SW 1271 (cell line): Measurements from ENCODE around the gene TENM4.

Experiments used
- DNase-seq, 2 experiments: peaks; one replicate each; lab custom pipeline; 2025; lab: John Stamatoyannopoulos, UW

Gene TENM4

DNA sequence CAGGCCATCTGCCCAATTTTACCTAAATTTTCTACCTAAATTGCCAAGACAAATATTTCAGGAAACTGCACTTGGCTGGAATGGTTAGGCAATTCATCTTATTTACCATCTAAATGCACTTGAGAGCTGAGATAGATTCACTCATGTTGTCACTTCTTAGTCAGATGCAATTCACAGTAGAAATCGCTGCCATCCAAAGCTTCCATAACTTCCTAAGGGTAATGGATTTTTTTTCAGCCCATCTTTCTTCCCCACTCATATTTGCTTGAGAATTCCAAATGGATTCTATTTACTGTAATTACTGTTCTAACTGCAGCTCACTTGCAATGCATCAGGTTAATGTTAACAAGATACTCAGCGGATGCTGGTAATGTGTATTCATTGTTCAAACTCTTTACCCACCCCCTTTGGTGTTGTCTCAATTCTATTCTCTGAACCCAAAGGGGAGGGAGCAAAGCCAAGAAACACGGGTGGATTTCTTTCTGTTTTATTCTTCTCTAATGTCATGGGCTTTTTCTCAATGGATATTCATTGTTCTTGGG, 96.0 kb downstream of the TENM4 start:
- DNase-seq: no peak

DNA sequence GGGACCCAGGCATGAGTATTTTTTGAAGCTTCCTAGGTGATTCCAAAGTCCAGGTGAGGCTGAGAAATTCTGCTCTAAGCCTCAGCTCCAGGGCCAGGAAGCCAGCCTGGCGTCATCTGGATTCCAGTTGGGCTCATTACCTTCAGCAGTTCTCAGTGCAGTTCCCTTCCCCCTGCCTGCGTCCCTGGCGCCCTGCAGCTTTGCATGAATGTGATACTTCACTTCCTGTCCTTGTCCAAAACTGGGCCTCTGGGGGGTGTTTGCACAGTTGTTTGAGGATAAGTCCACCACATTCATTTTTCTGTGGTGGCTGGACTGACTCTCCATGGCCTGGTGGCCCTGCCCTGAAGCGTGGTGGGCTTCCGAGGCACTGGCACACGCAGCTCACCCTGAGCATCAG, 98.1 kb downstream of the TENM4 start:
- DNase-seq: no peak

DNA sequence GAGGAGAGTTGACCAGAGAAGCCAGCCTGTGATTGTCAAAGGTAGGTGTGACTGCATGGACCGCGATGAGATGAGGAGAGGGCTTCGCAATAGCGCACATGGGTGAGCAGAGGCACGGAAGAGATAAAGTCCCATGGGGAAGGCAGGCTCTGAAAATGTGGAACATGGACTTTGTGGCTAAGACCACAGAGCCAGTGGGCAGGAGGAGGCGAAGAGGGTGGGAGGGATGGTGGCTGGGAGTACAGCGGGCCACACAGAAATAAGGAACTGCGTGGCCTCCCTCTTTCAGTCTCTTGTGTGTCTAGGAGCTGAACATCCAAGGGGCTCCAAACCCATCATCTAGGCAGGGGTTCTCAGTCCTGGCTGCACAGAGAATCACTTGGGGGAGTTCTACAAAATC, 98.6 kb downstream of the TENM4 start:
- no peak for DNase-seq

DNA sequence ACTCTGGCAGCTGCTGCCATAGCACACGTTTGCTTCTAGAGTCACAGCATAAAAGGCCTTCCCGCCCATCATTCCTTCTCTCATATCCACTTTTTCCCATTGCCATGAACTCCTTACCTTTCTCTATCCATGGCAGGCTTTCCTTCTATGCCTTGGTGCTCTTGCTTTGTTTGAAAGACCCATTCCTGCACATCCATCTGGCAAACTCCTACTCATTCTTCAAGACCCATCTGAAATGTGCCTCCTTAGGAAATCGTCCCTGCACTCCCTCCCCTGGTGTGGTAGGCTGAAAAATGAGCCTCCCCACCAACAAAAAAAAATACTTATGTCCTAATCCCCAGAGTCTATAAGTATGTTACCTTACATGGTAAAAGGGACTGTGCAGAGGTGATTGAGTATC, 100.3 kb downstream of the TENM4 start:
- no peak for DNase-seq

DNA sequence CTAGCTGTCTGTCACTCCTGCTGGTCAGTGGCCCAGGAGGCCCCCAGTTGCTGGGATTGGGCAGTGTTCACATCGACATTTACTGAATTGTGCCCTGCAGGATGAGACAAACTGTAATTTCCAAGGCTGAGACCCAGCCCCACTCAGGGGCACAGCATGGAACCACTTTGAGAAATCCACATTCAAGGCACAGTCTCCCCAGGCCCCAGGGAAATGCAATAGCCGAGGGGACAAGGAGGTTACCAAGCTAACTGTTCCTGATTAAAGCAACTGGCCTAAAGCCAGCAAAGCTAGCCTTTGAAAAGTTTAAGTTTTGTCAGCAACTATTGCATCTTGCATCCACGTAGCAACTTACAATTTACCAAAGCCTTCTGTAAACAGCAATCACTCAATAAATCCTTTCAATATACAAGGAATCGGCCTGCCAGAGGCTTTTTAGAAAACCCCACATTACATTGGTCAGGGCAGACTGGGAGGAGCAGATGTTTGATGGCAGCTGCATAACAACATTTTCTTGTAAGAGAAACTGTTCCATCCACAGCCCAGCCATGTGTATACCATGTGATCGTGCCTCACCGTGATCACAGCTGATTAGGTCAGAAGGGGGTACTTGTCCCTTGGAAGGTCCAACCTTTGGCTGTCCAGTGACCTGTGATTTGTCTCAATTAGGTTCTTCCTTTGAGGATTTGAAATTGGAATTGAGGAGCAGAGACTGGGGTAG, 103.9 kb downstream of the TENM4 start:
- no peak for DNase-seq

DNA sequence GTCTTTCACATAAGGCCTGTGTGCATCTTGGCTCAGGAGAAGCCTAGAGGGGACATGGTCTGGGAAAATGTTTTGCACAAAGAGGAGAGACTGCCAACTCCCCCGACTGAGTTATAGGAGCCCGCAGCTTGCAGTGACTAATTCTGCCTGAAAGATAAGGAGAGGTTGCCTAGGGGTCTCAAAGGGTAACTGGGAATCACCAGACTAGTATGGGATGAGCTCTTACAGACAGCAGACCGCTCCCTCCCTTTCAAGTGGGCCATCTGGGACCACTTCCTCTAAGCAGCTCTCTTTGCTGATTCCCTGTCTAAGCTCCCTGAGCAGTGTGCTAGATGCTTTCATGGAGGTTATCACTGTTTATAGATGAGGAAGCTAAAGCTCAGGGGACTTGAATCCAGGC, 105.1 kb downstream of the TENM4 start:
- DNase-seq: no peak

DNA sequence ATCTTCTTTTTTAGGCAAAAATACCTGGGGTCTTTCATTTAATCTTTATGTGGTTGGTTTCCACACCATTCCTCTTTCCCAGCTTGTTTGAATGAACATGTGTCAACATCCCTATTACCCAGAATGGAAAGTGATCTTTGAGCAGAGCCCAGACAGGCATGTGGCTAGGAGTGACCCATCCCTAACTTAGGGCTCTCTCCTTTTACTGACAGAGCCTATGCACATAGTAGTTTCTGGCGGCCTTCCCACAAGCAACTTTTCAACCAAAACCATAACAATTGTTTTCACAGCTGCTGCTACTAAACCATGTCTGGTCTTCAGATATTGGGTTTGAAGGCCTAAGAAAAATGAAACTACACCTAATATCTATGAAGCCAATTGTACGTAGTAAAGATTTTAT, 107.5 kb downstream of the TENM4 start:
- no peak for DNase-seq

DNA sequence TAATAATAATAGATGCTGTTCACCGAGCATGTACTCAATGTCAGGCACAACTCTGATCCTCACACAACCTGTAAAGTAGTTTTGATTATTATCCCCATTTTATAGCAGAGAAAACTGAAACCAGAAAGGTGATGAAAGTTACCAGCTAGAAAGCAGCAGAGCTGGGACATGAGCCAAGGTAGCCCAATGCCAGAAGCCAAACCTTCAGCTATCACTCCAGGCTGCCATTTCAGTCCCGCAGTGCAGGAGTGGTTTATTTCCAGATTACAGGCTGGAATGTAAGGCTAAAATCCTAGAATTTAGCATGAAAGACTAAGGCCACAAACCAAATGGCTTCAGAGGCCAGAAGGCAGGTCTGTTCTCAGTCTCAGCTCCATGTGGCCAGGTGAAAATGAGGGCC, 108.8 kb downstream of the TENM4 start:
- DNase-seq: no peak

DNA sequence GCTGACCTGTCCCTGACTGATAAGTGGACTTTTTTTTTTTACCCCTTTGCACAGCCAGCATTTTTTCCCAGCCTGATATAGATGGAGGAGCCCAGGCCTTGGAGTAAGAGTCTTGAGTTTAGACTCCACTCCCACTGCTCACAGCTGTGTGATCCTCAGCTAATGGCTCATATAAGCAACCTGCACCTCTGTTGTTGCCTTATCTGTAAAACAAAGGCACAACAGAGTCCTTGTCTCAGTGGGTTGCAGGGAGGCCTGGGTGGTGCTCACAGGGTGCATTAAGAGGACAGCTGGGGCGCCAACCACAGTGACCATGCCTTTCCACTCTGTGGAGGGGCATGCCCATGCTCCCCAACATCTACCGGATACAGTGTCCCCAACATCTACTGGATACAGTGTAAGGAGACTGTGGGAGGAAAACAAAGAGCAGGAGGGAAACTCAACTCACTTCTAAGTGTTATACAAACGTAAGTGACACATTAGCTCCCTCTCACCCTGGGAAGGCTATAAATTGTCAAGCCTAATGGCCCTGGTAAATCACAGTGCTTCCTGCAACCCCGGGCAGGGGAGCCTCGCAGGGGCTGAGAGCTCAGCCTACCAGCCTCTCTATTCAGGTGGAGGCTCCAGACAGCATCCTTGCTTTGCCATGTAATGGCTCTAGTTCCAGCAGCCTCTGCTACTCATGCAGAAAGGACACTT, 109.5 kb downstream of the TENM4 start:
- DNase-seq: no peak

DNA sequence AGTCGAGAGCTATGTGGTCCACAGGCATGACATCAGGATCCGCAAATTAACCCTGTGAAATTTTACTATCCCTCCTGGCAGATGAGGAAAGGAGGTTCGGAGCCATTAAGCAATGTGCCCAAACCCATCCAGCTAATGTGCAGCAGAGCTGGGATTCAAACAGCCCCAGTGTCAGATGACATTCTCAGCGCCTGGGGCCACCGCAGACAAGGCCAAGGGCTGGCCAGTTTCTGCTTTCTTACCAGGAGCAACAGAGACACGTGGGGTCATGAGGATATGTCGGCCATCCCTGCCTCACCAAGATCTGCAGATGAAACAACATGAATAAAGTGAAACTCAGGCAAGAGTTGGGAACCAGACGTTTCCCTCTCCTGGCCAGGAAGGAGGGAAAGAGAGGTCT, 110.2 kb downstream of the TENM4 start:
- DNase-seq: no peak

DNA sequence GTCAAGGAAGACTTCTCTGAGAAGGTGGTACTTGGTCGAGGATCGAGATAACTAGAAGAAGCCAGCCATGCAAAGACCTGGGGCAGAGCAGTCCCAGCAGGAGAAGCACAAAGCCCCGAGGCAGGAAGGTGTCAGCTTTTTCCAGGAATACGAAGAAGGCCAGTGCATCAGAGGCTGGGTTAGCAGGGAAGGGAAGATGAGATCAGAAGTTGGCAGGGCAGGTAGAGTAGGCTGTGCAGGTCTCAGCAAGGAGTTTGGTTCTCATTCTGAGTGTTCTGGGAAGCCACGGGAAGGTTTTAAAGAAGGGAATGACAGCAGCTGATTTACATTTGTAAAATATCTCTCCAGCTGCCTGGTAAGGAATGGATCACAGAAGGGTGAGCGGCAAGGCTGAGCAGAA, 111.3 kb downstream of the TENM4 start:
- no peak for DNase-seq

DNA sequence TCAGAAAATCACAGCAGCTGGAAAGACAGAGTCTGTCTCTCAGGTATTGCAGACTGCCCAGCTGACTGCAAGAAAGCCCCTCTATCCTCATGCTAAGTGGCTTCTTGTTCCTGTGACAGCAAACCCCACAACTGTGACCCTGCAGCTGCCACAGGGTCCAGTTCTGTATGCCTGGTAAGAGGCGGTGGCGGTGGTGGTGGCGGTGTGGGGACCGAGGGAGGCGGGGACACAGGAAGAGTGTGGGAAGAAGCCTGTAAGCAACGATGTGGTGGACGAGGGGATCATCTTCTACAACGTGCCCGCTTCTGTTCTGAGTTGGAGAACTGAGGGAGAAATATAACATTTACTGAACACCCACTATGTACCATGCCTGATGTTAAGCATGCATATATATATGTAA, 112.4 kb downstream of the TENM4 start:
- no peak for DNase-seq

DNA sequence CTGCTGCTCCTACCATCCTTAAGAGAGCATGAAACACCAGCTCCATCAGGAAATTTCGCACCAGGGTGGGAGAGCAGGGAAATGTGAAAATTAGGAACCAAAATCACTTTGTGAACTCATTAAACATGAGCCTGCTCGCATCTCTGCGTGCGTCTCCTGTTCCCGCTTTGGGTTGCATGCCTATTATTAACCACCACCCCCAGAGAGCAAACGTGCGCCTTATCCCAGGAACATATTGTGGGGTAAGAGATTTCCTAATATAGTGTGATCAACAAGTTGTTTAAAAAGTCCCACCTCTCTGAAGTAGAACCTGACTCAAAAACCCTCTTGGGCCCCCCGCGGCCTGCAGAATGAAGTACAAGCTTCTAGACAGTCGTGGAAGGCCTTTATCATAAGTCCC, 115.0 kb downstream of the TENM4 start:
- no peak for DNase-seq

DNA sequence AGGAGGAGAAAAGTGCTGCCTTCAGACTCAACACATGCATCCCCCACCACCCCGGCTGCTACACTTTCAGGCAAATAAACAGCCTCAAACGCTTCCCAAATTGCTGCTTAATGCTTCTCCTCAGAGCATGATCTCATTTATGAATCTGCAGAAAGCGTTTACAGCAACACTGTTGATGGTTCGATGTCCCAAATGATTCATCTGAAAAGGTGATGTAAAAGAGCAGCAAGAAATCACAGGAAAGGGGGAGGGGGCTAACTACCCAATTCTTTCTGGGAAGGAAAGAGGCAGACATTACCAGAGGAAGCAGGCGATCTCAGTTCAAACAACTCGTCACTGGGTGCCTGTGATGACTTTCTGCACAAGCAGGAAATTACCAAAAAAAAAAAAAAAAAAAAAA, 119.6 kb downstream of the TENM4 start:
- no peak for DNase-seq

DNA sequence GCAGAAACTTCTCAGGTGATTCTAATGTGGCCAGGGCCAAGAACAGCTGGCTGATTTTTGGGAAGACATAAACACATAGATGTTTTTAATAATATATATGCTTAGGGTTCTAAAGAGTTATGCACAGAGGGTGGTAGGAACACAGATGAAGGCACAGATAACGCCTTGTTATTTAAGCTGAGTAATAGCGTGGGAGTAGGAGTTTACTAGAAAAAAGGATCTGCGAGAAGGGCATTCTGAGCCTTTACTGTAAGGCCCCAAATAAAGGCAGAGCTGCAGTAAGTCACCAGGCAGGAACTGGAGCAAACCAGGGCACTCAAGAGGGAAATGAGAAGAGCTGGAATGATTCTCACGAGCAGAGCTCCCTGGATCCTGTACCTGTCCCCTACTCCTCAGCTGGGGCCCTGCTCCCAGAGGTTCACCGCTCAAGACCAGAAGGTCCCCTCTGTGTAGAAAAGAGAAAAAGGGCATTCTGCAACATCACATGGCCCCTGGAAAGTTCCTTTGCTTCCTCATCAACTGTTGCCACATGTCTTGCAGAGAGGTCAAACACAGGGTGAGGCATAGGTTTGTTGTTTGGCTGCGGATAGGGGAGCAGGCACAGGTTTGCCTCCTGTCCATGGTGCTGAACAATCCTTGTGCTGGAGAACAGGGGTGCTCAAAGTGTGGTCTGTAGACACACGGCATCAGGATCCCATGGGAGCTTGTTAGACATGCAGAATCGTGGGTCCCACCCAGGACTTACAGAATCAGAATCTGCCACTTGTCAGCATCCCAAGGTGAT, 125.7 kb downstream of the TENM4 start:
- no peak for DNase-seq

DNA sequence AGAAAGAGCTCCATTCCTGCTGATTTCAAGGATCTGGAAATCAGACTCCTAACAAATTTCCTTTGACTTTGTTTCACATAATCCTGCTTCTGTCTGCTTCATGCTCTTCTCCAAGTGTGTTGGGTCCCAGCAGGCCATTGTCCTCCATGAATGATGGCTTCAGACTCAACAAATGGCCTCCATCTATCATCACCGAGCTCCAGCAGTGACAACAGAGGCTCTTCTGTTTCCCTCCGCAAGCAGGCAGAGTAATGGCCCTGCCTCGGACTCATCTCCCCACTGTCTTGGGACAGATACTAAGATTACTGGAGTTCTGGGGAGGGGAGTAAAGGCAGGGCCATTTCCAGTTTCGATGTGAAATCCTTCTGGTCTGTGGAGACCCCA, 127.3 kb downstream of the TENM4 start:
- no peak for DNase-seq

DNA sequence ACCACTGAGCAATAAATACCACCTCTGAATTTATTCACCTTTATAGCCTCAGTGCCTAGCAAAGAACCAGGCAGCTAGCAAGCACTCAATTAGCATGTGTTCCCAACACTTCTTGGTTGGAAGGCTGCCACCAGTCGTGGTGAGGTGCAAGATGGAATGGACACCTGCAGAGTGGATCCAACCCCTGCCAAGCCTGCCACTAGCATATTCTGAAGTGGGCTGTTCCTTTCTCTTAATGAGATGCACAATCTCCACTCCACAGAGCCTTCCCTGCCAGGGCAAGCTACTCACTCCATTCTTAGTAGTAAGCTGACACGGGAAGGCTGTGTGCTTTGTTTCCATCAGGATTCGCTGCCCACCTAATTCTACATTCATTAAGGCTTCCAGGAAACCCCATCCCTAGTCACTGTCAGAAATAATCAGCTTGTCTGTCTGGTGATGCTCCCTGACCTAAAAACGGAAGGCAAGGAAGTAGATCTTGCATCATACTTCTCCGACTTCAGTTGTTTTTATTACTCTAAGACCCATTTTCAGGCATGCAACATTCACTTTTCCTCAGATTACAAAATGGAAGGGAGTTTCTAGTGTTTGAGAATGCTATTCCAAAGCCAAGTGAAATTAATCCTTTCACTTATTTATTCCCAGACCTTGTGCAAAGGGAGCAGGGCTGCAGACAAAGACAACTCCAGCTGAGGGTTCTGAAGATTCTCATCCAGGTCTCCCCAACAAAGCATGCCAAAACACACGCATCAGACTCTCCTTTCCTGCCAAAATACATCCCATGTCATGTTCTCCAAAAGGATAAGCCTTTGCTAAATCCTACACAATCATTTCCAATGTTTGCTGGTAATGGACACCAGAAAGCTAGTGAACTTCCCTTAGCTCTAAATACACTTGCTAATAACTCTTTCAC, 128.0 kb downstream of the TENM4 start:
- no peak for DNase-seq

DNA sequence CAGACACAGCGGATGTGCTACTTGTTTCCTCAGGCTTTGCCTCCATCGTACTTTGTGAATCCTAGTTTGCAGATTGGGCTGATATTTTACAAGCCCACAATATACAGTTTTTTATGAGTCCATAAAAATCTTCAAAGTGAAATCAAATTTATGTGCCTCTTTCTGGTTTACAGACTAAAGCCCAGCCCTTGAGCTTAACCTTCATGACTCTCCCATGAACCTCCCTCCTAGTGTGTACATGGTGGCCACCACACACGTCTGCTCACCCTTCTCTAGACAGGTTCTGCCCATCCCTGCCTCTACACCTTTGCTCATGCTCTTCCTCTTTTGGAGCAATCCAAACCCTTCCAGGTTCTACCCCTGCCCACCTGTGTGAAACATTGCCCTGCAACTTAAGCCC, 129.4 kb downstream of the TENM4 start:
- DNase-seq: no peak

DNA sequence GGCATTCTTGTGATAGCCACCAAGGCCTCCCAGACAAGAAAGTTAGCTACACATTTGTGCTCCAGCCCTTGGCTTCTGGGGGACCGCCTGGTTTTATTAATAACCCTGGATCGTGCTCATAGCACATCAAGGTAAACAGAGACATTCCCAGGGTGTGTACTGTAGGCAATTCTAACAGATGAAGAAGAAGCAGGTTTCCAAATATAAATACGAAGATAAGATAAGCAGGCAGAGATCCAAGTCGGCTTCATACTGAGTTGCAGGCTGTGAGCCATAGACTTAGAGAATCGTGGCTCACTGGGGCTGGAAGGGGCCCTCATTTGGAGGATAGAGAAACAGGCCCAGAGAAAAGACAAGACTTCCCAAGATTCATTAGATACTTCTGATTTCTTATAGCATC, 131.4 kb downstream of the TENM4 start:
- DNase-seq: no peak

DNA sequence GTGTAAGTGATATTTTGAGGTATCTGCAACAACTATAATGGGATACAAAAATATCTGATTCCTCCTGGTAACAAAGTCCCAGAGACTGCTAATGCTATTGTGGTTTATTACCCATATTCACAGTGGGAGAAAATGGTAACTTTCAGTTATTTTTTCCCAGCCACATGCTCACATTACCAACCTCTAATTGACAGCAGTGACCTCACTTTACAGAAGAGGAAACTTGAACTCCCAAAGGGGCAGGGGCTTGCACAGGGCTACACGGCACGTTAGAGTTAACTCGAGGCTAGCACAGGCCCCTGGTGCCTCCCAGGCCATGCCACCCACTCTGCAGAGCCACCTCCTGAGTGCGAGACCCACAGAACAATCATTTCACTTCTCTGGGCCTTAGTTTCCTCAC, 132.4 kb downstream of the TENM4 start:
- DNase-seq: no peak

DNA sequence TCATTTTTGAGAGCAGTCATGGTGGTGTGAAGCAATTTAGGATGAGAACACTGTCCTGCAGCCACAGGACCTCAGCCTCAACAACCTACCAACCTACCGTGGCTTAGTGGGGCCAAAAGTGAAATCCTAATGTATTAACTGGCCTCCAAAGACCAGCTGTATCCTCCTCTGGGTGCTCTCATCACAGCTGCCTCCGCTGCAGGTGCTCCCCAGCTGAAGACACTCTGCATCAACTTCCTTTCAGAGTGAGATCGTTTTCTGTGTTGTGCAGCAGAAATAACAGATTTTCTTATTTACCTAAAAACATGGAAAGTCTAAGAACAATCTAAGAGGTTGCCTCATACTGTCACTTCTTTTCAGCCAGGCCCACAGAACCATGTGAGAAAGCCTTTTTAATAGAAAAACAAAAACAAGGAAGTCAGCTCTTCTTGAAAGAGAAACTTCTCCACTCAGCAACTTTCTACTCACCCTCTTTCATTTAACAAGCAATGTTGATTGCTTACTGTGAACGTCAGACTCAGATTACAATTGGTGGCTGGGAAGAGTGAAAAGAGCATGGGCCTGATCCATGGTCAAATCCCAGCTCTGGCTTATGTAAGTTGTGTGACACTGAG, 136.1 kb downstream of the TENM4 start:
- DNase-seq: no peak
